Measurements from ENCODE around the gene GRIK1.

GRCh38 chr21:29751473-29752185, 188.2 kb downstream of the GRIK1 start:
- TF ChIP-seq CTCF (IDR thresholded peaks at IDR 0.05) (no peak), EP300 (IDR thresholded peaks at IDR 0.05) (no peak)

Measured in tibial nerve (tissue), 4 donors.